GM19043 (cell line): ENCODE measurements around the gene PRKX.
"Not testable (repeated sequence)": the region's sequence is repeated elsewhere in the genome, so short reads cannot be mapped to it uniquely, and the experiment has no call there.

Experiments used
- ATAC-seq: cut with Tn5 transposase; IDR thresholded peaks from one replicate; pipeline ENCODE4 v1.9.1; 2021; ENCODE audit warnings: low read depth; ENCODE audit not compliant: unreplicated experiment

Gene PRKX

DNA sequence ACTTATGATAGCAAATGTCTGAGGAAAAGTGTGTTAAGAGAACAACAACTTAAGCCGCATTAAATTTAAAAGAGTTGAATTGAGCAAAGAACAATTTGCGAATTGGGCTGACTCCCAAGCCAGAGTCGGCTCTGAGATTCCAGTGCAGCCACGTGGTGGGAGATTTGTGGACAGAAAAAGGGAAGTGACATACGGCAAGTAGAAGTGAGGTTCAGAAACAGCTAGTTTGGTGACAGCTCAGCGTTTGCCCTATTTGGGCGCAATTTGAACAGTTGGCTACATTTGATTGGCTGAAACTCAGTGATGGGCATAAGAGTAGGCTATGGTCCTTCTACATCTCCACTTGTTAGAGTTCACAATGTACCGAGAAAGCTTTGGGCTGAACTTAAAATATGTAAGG lies 124.0 kb downstream of the PRKX start:
- no peak for ATAC-seq

GRCh38 chrX:3585719-3586118 lies 127.7 kb downstream of the PRKX start:
- no peak for ATAC-seq

DNA sequence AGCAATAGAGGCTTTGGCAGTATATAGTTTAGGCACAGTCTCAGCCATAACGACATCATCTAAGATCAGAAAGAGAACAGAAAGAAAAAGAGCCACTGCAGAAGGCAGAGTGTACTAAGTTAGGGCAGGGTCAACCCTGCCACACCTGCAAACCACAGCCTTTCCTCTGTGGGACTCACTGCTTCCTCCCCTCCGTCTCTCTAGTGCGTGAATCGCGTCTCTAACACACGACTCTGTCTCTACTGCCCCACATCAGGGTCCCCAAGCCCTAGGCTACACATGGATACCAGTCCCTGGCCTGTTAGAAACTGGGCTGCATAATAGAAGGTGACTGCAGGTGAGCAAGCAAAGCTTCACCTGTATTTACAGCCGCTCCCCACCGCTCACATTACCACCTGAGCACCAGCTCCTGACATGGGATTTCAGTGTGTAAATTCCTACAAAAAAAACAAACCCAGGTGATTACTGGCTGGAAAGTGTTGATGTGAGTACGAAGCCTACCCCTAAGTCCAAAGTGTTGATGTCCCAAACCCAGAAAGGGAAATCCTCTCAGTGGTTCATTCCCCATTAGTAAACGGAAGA lies 128.9 kb downstream of the PRKX start:
- ATAC-seq = no peak

- ATAC-seq = no peak
Observed at GRCh38 chrX:3582451-3582850, 131.0 kb downstream of the PRKX start.

DNA sequence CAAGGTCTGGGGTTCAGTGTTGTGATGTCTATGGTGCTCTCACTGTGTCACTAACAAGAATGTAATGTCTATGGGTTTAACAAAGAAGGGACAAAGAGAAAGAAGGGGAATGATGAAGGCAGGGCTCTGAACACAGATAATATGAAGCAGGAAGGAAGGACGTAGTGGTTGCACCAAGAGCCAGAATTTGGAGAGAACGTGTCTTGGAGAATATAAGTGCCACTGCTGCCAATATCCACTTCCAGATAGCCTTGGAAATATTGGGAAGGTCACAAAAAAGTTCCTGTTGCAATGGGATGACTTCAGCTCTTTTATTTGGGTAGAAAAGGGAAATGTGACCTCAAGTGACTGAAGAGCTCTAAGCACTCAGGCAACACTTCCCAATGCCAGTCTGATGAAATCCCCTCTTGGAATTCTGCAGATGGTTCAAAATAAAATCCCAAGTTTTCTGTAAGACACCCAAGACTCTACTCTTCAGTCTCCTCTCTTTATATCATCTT lies 131.8 kb downstream of the PRKX start:
- no peak for ATAC-seq

DNA sequence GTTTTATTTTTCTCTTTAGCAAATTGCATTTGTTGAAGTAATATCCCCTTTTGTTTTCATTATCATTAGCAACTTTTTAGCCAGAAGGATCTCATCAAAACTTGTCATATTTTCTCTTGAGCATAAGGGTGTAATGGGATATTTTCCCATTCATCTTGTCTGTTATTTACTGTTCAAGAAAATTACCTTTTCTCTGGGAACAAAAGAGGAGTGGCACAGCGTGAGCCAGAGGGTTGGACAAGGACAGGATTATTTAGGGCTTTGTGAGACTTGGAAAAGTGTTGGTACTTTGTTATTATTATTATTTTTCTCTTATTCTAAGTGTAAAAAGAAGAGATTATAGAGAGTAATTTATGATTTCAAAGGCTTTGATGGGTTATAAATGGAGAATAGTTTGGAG lies 135.9 kb downstream of the PRKX start:
- no peak for ATAC-seq

DNA sequence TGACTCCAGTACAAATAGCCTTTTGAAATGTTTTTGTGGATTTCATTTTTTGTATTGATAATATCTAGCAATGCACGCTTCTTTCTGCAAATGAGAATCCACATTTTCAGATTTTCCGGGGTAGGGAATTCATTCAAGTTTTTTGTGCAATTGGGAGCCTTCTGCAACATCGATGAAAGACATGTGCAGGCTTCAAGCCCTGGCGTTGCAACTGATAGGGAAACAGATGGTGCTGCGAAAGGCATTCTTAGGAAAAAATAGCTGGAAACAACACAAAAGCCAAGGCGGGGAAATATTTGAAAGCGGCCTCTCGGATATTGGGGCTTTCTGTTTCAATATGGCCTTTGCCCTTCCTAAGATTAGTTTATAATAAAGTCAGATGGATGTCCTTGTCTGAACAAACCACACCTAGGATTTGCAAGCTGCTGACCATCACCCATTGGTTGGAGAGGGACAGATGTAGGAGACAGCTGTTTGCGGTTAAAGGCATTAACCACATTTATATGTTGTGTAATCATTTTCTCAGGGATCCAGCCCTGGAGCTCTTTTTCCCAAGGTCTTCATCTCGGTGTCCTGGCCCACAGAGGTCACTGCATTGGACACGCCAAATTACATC lies 136.5 kb downstream of the PRKX start:
- no peak for ATAC-seq

DNA sequence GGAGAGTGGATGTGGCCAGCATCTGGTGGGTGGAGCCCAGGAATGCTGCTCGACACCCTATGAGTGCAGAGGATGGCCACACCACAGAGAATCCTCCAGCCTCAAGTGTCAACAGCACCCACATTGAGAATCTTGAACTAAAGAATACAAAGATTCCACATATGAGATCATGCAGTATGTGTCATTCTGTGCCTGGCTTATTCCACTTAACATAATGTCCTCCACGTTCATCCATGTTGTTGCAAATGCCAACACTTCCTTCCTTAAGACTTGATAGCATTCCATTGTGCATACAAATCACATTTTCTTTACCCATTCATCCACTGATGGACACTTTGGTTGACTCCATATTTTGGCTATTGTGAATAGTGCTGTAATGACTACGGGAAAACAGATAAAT lies 145.8 kb downstream of the PRKX start:
- ATAC-seq = no peak

DNA sequence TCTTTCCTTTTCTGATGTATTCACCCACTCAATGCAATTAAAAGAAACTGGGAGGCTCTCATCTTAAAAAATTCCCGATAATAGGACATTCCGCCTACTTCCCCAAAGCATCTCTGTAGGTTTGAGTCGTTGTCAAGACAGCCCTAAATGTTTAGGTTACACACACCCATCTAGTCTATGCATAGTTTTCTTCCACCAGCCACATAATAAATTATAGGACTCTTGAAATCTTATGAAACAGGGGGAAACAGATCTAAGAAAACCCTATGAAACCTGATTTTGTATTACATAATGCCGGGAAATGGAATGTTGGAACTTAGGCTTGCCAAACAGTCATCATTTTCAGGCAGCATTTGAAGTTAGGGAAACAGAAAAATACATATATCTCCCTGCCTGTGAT lies 150.0 kb downstream of the PRKX start:
- ATAC-seq = no peak

GRCh38 chrX:3560010-3560409 lies 153.4 kb downstream of the PRKX start:
- ATAC-seq = not testable (repeated sequence)
